Mesenchymal stem cell (in vitro differentiated cells and primary cell): ENCODE results near the gene CX3CL1.
"Not testable (repeated sequence)": the region's sequence is repeated elsewhere in the genome, so short reads cannot be mapped to it uniquely, and the experiment has no call there.

Source experiments
- DNase-seq: peaks from one replicate; pipeline ENCODE4 v3.0.0-alpha.2; 2013
- H2AFZ ChIP-seq: one replicate; pipeline ENCODE4 v1.6.1; 2013; ENCODE audit warnings: low read depth, mild to moderate bottlenecking, control low read depth, inconsistent platforms, low read length, moderate library complexity
- H2AK5ac ChIP-seq: 2 replicates; pipeline ENCODE4 v1.6.1; 2013; ENCODE audit warnings: low read length, moderate library complexity, mild to moderate bottlenecking, inconsistent platforms; ENCODE audit not compliant: severe bottlenecking
- H2BK120ac ChIP-seq: one replicate; pipeline ENCODE4 v1.6.1; 2013; ENCODE audit warnings: low read depth, mild to moderate bottlenecking, inconsistent platforms, low read length, moderate library complexity
- H2BK12ac ChIP-seq, 2 experiments: one replicate each; pipeline ENCODE4 v1.6.1; 2013; ENCODE audit warnings: inconsistent platforms in 2 of 2, low read length in 2 of 2, mild to moderate bottlenecking in 2 of 2, moderate library complexity in 2 of 2, control low read depth in 1 of 2
- H2BK15ac ChIP-seq: one replicate; pipeline ENCODE4 v1.6.1; 2013; ENCODE audit warnings: mild to moderate bottlenecking, low read depth, inconsistent platforms; ENCODE audit not compliant: poor library complexity, severe bottlenecking
- H2BK5ac ChIP-seq: 2 replicates; pipeline ENCODE4 v1.6.1; 2013; ENCODE audit warnings: low read depth, mild to moderate bottlenecking, low read length, control low read depth, inconsistent platforms; ENCODE audit not compliant: poor library complexity, severe bottlenecking
- H3K14ac ChIP-seq, 2 experiments: one replicate each; pipeline ENCODE4 v1.6.1; 2013; ENCODE audit warnings: inconsistent platforms in 2 of 2, low read length in 2 of 2, control low read depth in 1 of 2, mild to moderate bottlenecking in 1 of 2, moderate library complexity in 1 of 2
- H3K18ac ChIP-seq, 2 experiments: one replicate each; pipeline ENCODE4 v1.6.1; 2013; ENCODE audit warnings: inconsistent platforms in 2 of 2, low read length in 2 of 2, control low read depth in 1 of 2, low read depth in 1 of 2, mild to moderate bottlenecking in 1 of 2
- H3K23ac ChIP-seq, 2 experiments: one replicate each; pipeline ENCODE4 v1.6.1; 2013; ENCODE audit warnings: inconsistent platforms in 2 of 2, low read length in 2 of 2, mild to moderate bottlenecking in 2 of 2, moderate library complexity in 2 of 2, control low read depth in 1 of 2
- H3K27ac ChIP-seq: 2 replicates; pipeline ENCODE4 v1.5.1; 2013; ENCODE audit warnings: mild to moderate bottlenecking, moderate library complexity, low read length, control low read depth, inconsistent platforms; ENCODE audit not compliant: poor library complexity, severe bottlenecking
- H3K27me3 ChIP-seq, 2 experiments: 2 replicates each; pipeline versions ENCODE4 v1.6.1 to v1.7.0; 2013; ENCODE audit warnings: low read length in 2 of 2, mild to moderate bottlenecking in 2 of 2, moderate library complexity in 2 of 2, control low read depth in 1 of 2, inconsistent platforms in 1 of 2; ENCODE audit not compliant: control insufficient read depth in 1 of 2, insufficient read depth in 1 of 2
- H3K36me3 ChIP-seq, 2 experiments: 2 replicates each; pipeline versions ENCODE4 v1.6.1 to v1.7.0; 2013; ENCODE audit warnings: low read length in 2 of 2, control low read depth in 1 of 2, inconsistent platforms in 1 of 2, low read depth in 1 of 2, mild to moderate bottlenecking in 1 of 2; ENCODE audit not compliant: insufficient read depth in 2 of 2, control insufficient read depth in 1 of 2
- H3K4ac ChIP-seq, 2 experiments: one replicate each; pipeline ENCODE4 v1.6.1; 2013; ENCODE audit warnings: inconsistent platforms in 2 of 2, low read length in 2 of 2, mild to moderate bottlenecking in 2 of 2, moderate library complexity in 2 of 2, control low read depth in 1 of 2, low read depth in 1 of 2
- H3K4me1 ChIP-seq: 2 replicates; pipeline ENCODE4 v1.6.1; 2013; ENCODE audit warnings: low read depth, low read length, control low read depth; ENCODE audit not compliant: control insufficient read depth, insufficient read depth
- H3K4me2 ChIP-seq: 2 replicates; pipeline ENCODE4 v1.6.1; 2013; ENCODE audit warnings: low read length, mild to moderate bottlenecking, inconsistent platforms; ENCODE audit not compliant: poor library complexity, severe bottlenecking
- H3K4me3 ChIP-seq, 2 experiments: 2 replicates each; pipeline versions ENCODE4 v1.5.1 to v1.7.0; 2013; ENCODE audit warnings: low read length in 2 of 2, mild to moderate bottlenecking in 2 of 2, control low read depth in 1 of 2, low read depth in 1 of 2; ENCODE audit not compliant: insufficient read depth in 1 of 2
- H3K79me1 ChIP-seq: replicated peaks from 2 replicates; pipeline ENCODE4 v1.6.1; 2013; ENCODE audit warnings: mild to moderate bottlenecking, control low read depth, low read length, inconsistent platforms; ENCODE audit not compliant: poor library complexity, severe bottlenecking
- H3K9ac ChIP-seq: 2 replicates; pipeline ENCODE4 v1.7.0; 2013; ENCODE audit warnings: mild to moderate bottlenecking, low read length, moderate library complexity
- H3K9me3 ChIP-seq: 2 replicates; pipeline ENCODE4 v1.7.0; 2013; ENCODE audit warnings: mild to moderate bottlenecking, low read length; ENCODE audit not compliant: control insufficient read depth
- H4K8ac ChIP-seq: one replicate; pipeline ENCODE4 v1.6.1; 2013; ENCODE audit warnings: inconsistent platforms, mild to moderate bottlenecking, low read length, moderate library complexity
- H4K91ac ChIP-seq: one replicate; pipeline ENCODE4 v1.6.1; 2013; ENCODE audit warnings: mild to moderate bottlenecking, low read length, inconsistent platforms
- WGBS: methylation state at CpG from one replicate; pipeline ENCODE4 v1.1.7; 2013; ENCODE audit warnings: mixed read lengths; 5-methylcytosine and 5-hydroxymethylcytosine counted together

Gene CX3CL1

DNA sequence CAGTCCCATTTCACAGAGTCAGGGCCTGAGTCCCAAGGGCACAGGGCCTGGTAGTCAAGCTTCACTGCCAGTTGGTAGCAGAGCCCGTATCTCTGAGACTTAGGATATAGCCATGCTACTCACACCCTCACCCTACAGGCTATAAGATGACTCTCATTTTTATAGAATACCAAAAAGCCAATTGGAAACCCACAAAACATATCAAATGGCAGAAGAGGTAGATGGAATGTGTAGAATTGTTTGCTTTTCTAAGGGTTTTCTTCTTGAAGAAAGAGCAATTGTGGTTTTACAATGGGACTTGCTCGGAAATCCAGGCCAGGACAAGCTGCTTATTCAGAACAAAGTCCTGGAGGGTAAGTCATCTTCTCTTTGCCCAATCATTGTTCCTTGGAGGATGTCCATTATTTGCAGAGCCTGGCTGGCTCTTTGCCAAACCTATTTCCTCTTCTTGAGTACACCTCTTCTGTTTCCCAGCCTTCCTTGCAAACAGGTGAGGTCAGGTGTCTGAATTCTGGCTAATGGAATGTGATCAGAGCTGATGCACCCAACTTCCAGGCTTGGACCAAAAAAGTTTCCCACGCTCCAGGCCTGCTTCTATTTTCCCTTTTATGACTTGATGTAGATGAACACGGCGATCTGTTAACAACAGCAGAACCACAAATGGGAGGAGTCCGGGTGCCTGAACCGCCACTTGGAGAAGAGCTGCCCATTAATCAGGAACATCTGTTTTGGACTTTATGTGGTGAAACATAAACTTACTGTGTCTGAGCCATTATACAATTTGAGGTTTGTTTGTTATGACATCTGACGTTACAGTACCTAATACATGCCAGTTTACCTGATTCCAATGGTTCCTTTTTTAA, 30.6 kb upstream of the CX3CL1 start:
- Histone ChIP-seq H3K4me2 (peak overlapping the region; percentile 11), H2BK12ac (no peak overlapping the region), H3K14ac (no peak overlapping the region), H2AK5ac (no peak overlapping the region), H2AFZ (no peak overlapping the region), H3K18ac (peak overlapping the region in 1 of 2 experiments; percentile 7), H3K4ac (no peak overlapping the region), H3K9me3 (peaks cover 4% of the 10 kb centered on the region), H3K23ac (no peak overlapping the region), H2BK120ac (no peak overlapping the region), H3K4me3 (no peak overlapping the region), H3K27ac (no peak overlapping the region), H3K79me1 (no peaks in the 10 kb centered on the region), H2BK5ac (no peak overlapping the region), H4K91ac (no peak overlapping the region), H2BK15ac (peak overlapping the region; percentile 15), H3K27me3 (peaks cover 8 to 11% of the 10 kb centered on the region in 2 experiments), H3K9ac (no peak overlapping the region), H3K4me1 (peaks cover 7% of the 10 kb centered on the region), H3K36me3 (no peaks in the 10 kb centered on the region), H4K8ac (no peak overlapping the region)
- WGBS, result 32% methylated on average over 8 of the region's 8 CpGs
- peak; percentile 88 for DNase-seq

DNA sequence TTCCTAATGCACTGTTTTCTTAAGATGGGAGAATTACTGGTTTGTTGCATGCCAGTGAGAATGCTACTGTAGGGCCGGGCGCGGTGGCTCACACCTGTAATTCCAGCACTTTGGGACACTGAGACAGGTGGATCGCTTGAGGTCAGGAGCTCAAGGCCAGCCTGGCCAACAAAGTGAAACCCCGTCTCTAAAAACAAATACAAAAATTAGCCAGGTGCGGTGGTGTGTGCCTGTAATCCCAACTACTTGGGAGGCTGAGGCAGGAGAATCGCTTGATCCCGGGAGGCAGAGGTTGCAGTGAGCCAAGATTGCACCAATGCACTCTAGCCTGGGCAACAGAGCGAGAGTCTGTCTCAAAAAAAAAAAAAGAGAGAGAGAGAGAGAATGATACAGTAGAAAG, 29.7 kb upstream of the CX3CL1 start:
- not testable (repeated sequence) for H3K4me2 ChIP-seq, H2BK5ac ChIP-seq, H2BK12ac ChIP-seq, H4K8ac ChIP-seq, H2AFZ ChIP-seq, H3K36me3 ChIP-seq, H3K4ac ChIP-seq, H2BK15ac ChIP-seq, H4K91ac ChIP-seq, H3K27ac ChIP-seq, H2AK5ac ChIP-seq, H3K18ac ChIP-seq, H3K79me1 ChIP-seq, H3K4me1 ChIP-seq, H3K23ac ChIP-seq, H3K4me3 ChIP-seq, H3K14ac ChIP-seq, H2BK120ac ChIP-seq, DNase-seq, H3K9ac ChIP-seq, H3K9me3 ChIP-seq
- WGBS, result 96% methylated on average over 9 of the region's 9 CpGs
- H3K27me3 ChIP-seq, result peaks cover 9 to 20% of the 10 kb centered on the region in 2 experiments

DNA sequence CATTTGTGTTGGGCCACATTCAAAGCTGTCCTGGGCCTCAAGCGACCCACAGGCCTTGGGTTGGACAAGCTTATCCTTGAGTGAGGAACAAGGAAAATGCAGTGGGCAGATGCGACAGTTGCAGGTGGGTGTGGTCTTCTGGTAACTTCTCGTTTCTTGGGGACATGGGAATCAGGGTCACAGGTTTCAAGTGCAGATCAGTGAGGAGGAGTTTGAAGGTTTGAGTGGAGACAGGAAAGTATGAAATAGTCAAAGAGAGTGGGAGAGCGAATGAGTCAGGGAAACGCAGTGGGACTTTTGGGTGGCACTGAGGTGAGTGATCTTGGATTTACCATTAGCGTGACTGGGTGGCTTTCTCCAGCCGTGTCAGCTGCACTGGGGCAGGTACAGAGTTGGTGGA, 29.1 kb upstream of the CX3CL1 start:
- Histone ChIP-seq H2AFZ (no peak overlapping the region), H4K91ac (no peak overlapping the region), H3K9me3 (peaks cover 11% of the 10 kb centered on the region), H3K14ac (no peak overlapping the region), H4K8ac (no peak overlapping the region), H2AK5ac (no peak overlapping the region), H3K9ac (no peak overlapping the region), H3K4me2 (no peak overlapping the region), H3K27me3 (peaks cover 16 to 24% of the 10 kb centered on the region in 2 experiments), H3K4me1 (peaks cover 7% of the 10 kb centered on the region), H2BK15ac (no peak overlapping the region), H3K4ac (no peak overlapping the region), H3K4me3 (no peak overlapping the region), H3K36me3 (no peaks in the 10 kb centered on the region), H3K18ac (no peak overlapping the region), H3K27ac (no peak overlapping the region), H3K79me1 (no peaks in the 10 kb centered on the region), H2BK120ac (no peak overlapping the region), H3K23ac (no peak overlapping the region), H2BK5ac (no peak overlapping the region), H2BK12ac (no peak overlapping the region)
- DNase-seq, result no peak
- WGBS, result 87% methylated on average over 7 of the region's 7 CpGs

DNA sequence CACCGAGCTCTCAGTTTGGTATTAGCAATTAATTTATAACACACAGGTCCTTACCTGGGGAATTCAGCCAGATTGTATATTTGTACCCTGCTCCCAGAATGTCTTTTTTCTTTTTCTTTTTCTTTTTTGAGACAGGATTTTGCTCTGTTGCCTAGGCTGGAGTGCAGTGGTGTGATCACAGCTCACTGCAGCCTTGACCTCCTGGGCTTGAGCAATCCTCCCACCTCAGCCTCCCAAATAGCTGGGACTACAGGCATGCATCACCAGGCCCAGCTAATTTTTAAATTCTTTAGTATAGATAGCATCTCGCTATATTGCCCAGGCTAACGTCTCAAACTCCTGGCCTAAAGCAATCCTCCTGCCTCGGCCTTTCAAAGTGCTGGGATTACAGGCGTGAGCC, 28.2 kb upstream of the CX3CL1 start:
- WGBS, result 98% methylated on average over 4 of the region's 5 CpGs
- H2BK15ac ChIP-seq, H3K27ac ChIP-seq, H2BK12ac ChIP-seq, H2AFZ ChIP-seq, H3K4ac ChIP-seq, H3K9ac ChIP-seq, H3K4me2 ChIP-seq, H3K23ac ChIP-seq, H3K36me3 ChIP-seq, H2BK5ac ChIP-seq, H4K8ac ChIP-seq, DNase-seq, H4K91ac ChIP-seq, H2BK120ac ChIP-seq, H3K4me1 ChIP-seq, H3K79me1 ChIP-seq, H2AK5ac ChIP-seq, H3K18ac ChIP-seq, H3K4me3 ChIP-seq, H3K14ac ChIP-seq: not testable (repeated sequence)
- Histone ChIP-seq H3K9me3 (peaks cover 11% of the 10 kb centered on the region), H3K27me3 (peaks cover 22 to 33% of the 10 kb centered on the region in 2 experiments)
